HG03457 (cell line): ENCODE results near the gene NOVA2.

ENCODE experiments used
- ATAC-seq: cut with Tn5 transposase; IDR thresholded peaks from one replicate; pipeline ENCODE4 v1.9.1; 2021; ENCODE audit warnings: moderate number of reproducible peaks; ENCODE audit not compliant: unreplicated experiment

NOVA2 gene

DNA sequence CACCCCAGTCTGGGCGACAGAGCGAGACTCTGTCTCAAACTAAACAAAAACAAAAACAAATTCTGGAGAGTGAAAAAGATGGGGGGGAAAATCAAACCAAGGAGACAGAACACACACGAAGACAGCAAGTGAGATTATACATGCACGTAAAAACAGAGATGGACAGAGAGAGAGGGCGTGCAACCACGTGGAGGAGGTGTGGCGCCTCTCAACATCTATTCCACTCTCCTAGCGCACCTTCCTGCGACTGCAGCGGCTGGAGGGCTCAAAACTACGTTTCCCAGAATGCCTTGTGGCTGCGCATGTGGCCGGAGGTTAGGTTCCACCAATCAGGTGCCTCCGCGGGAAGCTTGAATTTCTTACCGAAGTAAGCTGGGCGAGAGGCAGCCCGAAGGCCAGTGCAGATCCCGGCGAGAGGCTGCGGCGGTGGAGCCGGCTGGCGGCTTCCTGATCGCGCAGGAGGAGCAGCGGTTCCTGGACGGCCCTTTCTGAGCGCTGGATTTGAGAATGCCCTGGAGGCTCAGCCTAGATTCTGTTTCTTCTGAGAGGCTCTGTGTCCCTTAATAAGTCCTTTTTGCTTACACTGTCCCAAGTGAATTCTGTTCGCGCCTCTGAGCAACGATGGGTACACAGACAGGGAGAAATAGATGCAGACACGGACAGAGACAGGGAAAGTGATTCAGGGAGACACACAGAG lies 46.0 kb downstream of the NOVA2 start:
- ATAC-seq = no peak

DNA sequence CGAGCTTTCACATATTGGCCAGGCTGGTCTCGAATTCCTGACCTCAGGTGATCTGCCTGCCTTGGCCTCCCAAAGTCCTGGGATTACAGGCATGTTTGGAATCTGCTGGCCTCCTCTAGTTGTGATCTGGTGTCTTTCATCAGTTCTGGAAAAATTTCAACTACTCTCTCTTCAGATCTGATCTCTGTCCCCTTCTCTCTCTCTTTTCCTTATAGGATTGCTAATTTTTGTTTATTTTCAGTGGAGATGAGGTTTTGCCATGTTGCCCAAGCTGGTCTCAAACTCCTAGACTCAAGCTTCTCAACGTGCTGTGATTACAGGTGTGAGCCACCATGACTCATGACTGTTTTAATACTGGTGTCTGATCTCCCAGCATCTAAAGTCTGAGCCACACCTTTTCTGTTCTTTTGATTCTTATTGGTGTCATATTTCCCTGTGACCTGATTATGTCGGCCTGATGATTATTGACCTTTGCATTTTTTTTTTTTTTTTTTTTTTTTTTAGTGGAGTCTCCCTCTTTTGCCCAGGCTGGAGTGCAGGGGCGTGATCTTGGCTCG lies 48.7 kb downstream of the NOVA2 start:
- ATAC-seq = no peak

DNA sequence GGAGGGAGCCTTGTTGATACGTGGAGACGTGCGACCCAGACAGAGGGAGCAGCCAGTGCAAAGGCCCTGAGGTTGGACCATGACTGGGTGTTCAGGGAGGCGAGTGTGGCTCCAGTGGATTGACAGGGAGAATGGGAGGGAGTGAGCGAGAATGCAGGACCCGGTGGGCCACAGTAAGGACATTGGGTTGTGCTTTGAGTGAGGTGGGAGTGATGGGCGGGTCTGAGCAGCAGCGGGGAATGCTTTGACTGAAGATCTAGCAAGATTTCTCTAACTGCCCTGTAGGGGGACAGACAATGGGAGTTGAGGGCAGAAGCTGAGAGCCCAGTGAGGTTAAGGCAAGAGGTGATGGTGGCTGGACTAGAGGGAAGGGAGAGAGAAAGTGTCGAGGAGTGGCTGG lies 51.4 kb downstream of the NOVA2 start:
- ATAC-seq = no peak

DNA sequence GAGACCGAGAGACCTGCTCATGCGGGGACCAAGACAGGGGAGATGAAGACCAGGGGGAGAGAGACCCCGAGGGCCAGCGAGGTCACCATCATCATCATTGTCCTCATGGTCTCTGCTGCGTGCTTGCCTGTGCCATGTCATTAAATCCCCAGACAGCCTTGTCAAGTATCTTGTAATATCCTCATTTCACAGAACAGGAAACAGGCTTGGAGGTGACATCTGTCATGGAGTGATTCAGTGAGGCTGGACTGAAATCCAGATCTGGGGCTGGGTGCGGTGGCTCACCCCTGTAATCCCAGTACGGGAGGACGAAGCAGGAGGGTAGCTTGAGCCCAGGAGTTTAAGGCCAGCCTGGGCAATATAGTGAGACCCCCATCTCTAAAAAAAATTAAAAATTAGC lies 53.2 kb downstream of the NOVA2 start:
- no peak for ATAC-seq

DNA sequence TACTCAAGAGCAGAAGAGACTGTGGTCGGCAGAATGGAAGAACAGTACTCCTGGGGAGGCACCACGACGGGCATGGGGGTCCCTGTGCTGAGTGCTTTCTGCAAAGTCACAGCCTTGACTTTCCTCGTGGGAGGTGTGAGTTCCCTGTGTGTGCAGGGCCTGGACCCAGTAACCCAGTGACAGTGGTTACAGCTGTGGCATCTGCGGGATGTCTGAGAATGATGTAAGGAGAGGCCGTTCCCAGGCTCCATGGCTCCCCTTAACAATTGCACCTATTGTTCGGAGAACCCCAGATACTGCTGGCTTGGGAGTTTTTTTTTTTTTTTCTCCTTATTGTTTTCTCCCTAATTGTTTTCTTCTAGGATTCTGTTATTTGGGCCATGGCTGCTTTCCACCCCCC lies 54.0 kb downstream of the NOVA2 start:
- no peak for ATAC-seq

DNA sequence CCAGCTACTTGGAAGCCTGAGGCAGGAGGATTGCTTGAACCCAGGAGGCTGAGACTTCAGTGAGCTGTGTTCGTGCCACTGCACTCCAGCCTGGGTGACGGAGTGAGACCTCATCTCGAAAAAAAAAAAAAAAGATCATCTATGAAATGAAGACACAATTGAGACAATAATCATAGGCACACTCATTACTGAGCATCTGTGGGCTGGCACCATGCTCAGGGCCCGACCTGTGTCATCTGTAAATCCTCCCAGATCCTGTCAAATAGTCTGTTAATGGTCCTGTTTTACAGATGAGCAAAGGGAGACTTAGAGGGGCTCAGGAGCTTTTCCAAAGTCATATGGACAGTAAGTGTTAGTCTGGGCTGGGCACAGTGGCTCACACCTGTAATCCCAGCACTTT lies 54.9 kb downstream of the NOVA2 start:
- no peak for ATAC-seq

DNA sequence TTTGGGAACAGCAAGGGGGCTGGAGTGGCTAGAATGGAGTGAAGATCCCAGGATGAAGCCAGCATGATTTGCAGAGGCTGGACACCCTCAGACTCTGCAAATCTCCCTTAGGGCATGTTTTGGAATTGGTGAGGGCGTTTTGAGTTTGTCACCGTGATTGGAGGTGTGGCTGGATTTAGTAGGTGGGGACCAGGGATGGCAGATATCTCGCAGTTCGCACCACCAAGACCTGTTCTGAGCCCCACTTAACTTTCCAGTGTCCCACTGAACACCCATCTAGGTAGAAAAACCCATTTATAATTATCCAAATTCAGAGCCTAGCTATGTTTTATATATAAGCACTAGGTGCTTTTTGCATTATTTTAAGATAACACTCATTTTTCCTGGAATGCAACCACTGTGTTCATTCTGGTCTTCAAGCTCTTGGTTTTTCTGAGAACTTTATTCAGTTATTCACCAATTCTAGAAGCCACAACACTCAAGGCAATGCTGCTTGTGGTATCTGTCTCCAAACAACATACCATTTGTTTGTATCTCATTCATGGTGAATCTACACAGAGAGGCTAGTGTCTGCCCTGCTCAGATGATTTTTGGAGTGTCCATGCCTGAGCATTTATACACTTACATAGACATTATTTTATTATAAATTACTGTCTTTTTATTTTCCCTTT lies 56.1 kb downstream of the NOVA2 start:
- no peak for ATAC-seq

DNA sequence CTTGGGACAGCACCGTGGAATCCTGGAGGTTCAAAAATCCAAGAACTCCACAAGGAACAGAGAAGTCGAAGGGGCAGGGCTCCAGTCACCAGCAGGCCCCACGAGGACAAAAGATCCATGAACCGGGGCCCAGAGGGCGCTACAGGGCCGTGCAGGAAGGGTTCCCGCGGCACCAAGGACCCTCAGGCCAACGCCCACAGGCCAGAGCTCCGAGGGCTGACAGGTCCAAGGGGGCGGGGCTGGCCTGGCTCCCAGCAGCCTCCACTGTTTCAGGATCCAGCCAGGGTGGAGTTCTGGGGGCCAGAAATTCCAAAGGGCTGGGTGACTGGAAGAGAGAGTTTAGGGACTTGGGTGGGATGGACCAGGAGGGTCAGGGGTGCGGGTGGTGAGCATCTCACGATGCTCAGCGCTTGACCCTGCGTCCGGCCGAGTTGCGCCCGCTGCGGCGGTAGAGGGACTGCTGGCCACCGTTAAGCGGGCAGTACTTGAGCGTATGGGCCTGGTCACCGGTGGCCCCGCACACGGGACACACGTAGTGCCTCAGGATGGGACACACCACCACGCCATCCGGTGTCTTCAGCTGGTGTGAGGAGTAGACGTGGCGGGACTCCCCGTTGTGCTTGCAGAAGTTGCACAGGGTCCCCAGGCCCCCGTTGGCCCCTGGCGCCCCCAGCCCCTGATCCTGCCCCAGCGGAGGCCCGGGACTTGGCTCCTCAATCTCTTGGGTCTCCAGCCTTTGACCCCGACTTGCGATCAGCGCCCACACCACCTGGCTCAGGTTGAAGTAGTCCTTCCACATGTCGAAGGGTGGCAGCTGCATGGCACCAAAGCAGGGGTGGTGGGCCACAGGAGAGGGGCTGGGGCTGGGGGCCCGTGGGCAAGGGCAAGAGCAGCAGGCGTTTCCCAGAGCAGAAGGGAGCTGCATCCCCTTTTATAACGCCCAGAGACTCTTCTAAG lies 59.5 kb downstream of the NOVA2 start, which contains the start of gene NANOS2:
TSS of gene NANOS2 (minus strand) at position 905 of the 957 bp plus-strand sequence. CDS start at position 820, 85 bp downstream.
- no peak for ATAC-seq

DNA sequence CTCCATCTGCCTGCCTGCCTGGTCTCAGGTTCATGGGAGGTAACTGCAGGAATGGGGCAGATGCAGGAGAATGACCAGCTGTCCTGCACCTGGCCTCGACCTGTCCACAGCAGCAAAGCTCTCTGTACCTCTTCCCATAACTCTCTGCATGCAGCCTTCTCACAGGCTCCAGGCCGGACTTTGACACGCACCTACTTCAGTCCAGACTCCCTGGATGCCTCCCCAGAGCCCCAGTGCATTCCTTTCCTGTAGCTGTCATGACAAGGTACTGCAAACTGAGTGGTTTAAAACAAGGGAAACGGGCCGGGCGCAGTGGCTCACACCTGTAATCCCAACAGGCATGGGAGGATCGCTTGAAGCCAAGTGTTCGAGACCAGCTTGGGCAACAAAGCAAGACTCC lies 62.4 kb downstream of the NOVA2 start:
- no peak for ATAC-seq

DNA sequence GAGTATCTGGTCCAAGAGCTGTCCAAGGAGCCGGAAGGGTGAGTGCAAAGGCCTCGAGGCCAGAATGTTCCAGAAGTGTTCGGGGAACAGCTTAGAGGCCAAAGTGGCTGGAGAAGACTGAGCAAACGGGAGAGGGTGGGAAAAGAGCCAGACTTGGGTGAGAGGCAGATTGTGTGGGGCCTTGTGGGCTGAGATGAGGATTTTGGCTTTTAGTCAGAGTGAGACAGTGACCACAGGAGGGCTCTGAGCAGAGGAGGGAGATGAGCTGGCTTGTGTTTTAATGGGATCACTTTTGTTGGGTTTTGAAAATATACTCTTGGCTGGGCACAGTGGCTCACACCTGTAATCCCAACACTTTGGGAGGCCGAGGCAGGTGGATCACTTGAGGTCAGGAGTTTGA lies 64.7 kb downstream of the NOVA2 start:
- no peak for ATAC-seq

DNA sequence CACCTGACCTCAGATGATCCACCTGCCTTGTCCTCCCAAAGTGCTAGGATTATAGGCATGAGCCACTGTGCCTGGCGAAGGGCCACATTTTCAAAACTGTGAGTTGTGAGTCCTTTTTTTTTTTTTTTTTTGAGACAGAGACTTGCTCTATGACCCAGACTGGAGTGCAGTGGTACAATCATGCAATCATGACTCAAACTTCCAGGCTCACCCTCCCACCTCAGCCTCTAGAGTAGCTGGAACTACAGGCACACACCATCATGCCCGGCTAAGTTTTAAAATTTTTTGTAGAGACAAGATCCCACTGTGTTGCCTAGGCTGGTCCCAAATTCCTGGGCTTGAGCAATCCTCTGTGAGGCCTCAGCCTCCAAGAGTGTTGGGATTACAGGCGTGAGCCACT lies 67.4 kb downstream of the NOVA2 start:
- ATAC-seq = no peak

DNA sequence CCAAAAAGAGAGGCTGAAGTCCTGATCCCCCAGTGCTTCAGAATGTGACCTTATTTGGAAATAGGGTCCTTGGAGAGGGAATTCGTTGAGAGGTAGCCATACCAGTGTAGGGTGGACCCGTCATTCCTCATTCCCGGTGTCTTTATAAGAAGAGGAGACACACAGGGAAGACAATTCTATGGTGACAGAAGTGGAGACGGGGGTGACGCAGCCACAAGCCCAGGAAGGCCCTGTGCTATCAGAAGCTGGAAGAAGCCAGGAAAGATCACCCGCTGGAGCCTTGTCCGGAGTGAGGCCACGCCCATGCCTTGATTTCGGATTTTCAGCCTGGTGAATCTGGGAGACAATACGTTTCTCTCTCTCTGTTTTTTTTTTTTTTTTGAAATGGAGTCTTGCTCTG lies 68.7 kb downstream of the NOVA2 start:
- ATAC-seq = no peak

DNA sequence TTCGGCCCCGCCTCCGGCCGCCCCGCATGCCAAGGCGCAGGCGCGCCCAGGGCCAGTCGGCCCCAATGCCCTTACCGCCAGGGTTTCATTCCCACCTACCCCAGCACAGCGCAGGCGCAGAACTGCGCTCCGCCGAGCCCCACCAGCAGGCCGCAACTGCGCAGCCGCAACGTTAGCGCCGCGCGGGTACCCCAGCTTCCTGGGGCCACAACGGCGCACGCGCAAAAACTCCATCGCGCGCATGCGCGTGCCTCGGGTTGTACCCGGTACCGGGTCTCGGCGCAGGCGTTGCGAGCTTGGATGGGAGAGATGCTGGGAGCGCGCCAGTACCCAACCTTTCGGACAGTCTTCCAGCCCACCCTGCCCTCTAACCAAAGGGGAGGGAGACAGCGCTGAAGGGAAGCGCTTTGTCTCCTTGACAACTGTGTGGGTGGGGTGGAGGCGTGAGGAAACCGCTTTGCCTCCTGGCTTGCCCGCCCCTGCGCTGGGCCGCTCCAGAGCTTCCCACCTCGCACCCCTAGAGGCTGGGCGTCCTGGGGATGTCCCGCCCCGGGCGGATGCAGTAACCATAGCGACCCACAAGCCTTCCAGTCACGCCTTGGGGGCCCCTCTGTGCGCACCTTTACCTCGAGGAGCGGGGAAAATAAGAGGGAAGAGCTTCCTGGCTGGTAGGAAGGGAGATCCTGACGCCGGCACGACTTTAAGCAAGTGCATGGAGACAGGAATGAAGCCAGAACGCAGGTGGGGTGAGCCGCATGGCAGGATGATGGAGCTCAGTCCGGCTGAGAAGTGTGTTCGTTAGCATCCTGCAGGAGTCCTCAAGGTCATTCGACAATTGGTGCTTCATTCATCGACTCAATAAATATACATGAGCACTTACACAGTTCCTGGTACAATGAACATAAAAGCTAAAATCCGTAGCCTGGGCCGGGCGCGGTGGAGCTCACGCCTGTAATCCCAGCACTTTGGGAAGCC lies 70.7 kb downstream of the NOVA2 start:
- ATAC-seq = peak; percentile 73

DNA sequence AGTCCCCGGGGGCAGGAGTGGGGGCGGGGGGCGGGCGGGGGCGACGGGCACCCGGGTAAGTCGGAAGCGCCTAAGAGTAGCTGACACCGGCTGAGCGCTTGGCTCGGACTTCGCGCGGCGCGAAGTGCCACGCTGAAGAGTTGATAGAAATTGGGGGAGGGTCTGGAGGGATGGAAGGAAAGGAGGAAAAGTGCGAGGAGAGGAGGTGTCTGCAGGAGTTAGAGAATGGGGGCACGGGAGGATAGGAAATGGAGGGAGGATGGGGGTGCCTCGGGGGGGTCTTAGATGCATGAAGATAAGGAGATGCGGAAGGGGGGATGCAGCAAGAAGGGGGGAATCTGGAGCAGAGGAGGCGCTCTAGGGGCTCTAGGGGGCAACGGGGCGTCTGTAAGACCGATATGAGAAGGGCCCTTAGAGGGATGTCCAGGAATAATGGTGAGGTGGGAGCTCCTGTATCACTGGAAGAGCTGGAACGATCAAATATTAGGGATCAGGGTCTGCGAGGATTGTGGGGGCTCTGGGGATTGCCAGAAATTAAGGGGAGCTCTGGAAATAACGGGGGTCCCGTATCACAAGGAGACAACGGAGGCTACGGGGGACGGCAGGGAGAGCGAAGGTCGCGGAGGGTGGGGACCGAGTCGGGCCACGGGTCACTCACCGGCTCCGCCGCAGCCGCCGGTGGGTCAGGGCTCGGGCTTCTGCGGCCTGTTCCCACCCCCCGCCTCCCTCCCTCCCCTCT lies 71.6 kb downstream of the NOVA2 start, which contains the start of gene MYPOP:
TSS of gene MYPOP (minus strand) at position 702 of the 739 bp plus-strand sequence. CDS start 840 bp downstream, outside the sequence.
- no peak for ATAC-seq

DNA sequence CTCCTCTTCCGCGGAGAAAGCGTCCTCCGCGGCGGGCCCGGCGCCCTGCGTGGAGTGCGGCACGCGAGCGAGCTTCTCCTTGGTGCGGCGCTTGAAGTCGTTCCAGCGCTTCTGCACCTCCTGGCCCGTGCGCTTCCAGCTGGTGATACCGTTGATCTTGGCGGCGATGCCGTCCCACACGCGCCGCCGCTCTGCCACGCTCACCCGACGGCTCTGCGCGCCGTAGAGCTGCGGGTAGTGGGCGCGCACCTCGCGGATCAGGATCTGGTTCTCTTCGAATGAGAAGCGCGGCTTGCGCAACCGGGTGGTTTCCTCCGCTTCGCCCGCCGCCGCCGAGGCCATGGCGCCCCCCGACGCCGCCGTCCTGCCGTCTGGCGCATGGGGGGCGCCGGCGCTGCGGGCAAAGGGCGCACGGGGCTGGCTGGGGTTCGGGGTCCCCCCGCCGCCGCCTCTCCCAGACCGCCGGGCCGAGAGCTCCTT lies 72.2 kb downstream of the NOVA2 start:
- no peak for ATAC-seq

DNA sequence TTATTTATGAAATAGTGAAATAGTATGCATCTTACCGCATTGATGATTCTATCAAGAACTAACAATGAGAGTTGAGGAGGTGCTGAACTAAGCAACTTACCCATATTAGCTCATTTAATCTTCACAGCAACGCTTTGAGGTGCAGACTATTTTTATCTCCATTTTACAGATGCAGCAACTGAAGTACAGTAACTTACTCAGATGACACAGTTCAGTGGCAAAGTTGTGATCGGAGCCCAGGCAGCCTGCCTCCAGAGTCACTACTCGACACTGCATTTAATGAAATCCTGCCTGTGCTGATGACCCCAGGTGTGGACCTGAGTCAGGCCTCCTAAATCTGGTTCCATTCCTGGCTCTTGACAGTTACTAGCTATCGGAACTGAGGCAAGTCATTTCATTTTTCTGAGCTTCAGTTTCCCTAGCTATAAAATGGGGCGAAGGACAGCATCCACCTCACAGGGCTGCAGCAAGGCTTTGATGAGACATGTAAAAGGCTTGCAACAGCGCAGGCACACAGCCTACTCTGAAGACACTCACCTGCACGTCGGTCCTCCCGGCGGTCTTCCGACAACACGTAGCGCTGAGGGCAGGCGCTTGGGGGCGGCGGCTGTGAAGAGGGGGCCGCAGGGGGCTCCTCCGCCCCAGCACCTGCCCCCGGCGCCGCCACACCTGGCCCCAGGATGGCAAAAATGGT lies 72.8 kb downstream of the NOVA2 start:
- ATAC-seq = no peak

DNA sequence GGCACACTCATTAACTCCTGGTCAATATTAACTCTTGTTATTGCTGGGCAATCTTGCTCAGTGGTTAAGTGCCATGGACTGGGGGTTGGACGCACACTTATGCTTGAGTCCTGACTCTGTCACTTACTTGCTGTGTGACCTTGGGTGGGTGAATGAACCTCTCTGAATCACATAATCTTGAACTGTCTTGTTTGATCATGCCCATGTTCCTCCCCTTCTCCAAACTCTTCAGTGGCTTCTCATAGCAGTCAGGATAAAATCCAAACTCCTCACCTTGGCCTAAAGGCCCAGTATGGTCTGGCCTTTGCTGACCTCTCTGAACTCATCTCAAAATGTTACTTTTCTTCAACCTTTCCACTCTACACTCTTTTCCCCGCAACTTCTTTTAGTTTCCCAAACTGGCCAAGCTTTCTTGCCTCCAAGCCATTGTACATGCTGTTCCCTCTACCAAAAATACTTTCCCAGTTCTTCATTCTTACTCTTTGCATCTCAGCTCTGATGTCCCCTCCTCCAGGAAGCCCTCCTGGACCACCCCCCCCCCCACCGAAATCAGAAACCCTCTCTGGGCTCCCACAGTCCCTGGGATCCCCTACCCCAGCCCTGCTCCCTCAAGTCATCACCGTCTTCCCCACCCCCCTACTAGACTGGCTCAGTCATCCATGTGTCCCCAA lies 73.6 kb downstream of the NOVA2 start:
- no peak for ATAC-seq

DNA sequence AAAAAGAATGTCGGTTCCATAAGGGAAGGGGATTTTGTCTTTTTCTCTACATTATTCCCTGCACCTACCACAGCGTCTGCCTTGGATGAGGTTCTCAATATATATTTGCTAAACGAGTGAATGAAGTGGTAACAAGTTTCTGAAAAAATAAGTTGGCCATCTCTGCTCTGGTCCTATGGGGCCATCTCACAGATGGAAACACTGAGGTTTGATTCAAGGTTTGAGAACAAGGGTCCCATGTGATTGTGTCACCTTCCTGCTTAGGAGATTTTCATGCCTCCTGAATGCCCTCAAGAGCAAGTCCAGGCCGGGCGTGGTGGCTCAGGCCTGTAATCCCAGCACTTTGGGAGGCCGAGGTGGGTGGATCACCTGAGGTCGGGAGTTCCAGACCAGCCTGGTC lies 74.4 kb downstream of the NOVA2 start:
- no peak for ATAC-seq
